Brain microvascular endothelial cell (primary cell): ENCODE results near the gene INPP5D.
A peak's percentile ranks its signal among the peaks of the same experiment; 100 is the strongest.

ENCODE experiments used
- DNase-seq: peaks from one replicate; pipeline ENCODE4 v3.0.0-alpha.2; 2020
- H3K27ac ChIP-seq: fragments of 250-450 bp; sonication (Bioruptor Pico); 2 replicates; pipeline ENCODE4 v1.5.1; 2020; ENCODE audit warnings: mild to moderate bottlenecking, moderate library complexity
- H3K27me3 ChIP-seq: fragments of 250-450 bp; sonication (Bioruptor Pico); replicated peaks from 2 replicates; pipeline ENCODE4 v1.5.1; 2020; ENCODE audit warnings: mild to moderate bottlenecking
- H3K36me3 ChIP-seq: fragments of 250-450 bp; sonication (Bioruptor Pico); replicated peaks from 2 replicates; pipeline ENCODE4 v1.5.1; 2020; ENCODE audit warnings: mild to moderate bottlenecking
- H3K4me3 ChIP-seq: 2 replicates; pipeline ENCODE4 v1.5.1; 2011; ENCODE audit warnings: low read depth, mild to moderate bottlenecking, control low read depth, low read length, moderate library complexity
- in situ Hi-C: cut with HindIII; loops from 2 replicates; pipeline ENCODE4 v1.10.0; 2017; ENCODE audit warnings: low sequenced_read_pairs, low pct_ligation_motif_present
- TF ChIP-seq, protein P1 (sequence below): IDR thresholded peaks from 2 replicates; pipeline ENCODE4 v1.5.1; 2011; ENCODE audit warnings: low read depth, mild to moderate bottlenecking, moderate library complexity, low read length, control low read depth, inconsistent platforms; ENCODE audit errors: missing control alignments

The INPP5D gene

DNA sequence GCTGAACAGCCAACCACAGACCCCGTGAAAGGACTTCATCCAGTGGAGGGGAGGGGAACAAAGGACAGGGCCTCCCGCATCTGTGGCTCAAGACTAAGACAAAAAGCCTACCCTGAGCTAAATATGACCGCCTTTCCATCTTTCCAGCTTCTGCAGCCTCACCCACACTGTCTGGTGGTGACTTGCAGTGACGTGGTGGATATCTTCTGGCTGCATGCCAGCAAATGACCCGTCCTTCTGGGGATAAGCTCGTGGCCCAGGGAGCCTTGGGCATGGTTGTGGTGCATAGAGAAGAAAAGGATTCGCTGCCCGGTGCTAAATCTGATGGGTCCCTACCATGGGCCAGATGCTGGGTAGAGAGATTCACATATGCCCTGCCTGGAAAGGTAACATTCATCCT is 38.4 kb upstream of the INPP5D start:
- no peaks in the 10 kb centered on the region for H3K36me3 ChIP-seq
- no peak overlapping the region for H3K27ac ChIP-seq
- in situ Hi-C loops = no loop called here
- TF ChIP-seq, protein P1, sequence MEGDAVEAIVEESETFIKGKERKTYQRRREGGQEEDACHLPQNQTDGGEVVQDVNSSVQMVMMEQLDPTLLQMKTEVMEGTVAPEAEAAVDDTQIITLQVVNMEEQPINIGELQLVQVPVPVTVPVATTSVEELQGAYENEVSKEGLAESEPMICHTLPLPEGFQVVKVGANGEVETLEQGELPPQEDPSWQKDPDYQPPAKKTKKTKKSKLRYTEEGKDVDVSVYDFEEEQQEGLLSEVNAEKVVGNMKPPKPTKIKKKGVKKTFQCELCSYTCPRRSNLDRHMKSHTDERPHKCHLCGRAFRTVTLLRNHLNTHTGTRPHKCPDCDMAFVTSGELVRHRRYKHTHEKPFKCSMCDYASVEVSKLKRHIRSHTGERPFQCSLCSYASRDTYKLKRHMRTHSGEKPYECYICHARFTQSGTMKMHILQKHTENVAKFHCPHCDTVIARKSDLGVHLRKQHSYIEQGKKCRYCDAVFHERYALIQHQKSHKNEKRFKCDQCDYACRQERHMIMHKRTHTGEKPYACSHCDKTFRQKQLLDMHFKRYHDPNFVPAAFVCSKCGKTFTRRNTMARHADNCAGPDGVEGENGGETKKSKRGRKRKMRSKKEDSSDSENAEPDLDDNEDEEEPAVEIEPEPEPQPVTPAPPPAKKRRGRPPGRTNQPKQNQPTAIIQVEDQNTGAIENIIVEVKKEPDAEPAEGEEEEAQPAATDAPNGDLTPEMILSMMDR = no peak
- peak; percentile 16 for DNase-seq
- H3K27me3 ChIP-seq = no peaks in the 10 kb centered on the region
- H3K4me3 ChIP-seq = no peak overlapping the region

DNA sequence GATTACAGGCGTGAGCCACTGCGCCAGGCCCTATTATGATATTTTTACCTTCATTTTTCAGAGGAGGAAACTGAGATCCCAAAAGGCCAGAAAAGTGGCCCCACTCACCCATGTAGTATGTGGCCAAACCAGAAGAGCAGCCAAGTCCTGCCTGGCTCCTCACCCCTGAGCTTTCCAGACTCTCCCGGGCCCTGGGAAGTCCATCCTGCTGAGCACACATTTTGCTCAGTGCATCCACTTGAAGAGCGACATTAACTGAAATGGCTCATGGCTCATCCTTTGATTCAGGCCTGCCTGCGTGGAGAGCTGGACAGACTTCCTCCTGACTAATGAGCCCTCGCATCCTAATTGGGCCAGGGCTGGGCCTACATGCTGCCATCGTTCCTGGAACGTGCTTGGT is 37.6 kb upstream of the INPP5D start:
- in situ Hi-C loops = no loop called here
- Histone ChIP-seq H3K27ac (no peak overlapping the region), H3K4me3 (no peak overlapping the region), H3K27me3 (no peaks in the 10 kb centered on the region), H3K36me3 (no peaks in the 10 kb centered on the region)
- TF ChIP-seq, protein P1 = no peak
- no peak for DNase-seq

DNA sequence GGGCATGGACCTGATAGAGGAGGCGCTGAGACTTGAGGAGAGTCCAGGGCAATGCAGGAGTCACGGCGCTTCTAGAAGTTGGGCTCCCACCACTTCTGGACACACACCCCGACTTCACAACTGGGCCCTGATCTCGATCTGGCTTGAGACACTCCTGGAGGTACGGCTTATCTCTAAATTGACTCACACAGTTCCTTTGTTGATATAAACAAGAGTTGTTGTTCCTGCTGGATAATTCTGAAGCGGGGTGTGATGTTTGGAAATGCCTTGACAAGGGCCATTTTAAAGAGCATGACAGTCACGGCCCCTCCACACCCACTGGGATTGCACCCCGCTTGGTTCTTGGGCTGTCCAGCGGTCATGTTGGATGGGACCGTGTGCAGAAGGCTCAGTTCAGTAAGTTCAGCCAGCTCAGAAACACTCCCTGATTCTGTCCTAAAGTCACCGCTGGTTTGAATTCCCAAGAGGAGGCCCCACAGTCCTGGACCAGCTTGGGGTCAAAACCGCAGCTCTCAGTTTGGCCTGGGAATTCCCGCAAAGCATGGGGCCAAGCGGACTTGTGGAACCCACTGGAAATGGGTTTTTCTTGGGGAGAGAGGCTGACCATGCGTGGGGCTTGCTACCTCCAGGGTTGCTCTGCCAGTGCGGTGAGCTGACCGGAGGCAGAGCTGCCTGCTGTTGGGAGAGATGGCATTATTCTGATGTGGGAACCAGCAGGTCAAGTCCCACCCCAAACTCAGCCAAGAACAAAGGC is 37.0 kb upstream of the INPP5D start:
- in situ Hi-C loops = no loop called here
- no peak overlapping the region for H3K27ac ChIP-seq
- TF ChIP-seq, protein P1 = no peak
- no peak overlapping the region for H3K4me3 ChIP-seq
- no peaks in the 10 kb centered on the region for H3K27me3 ChIP-seq
- H3K36me3 ChIP-seq = no peaks in the 10 kb centered on the region
- no peak for DNase-seq

DNA sequence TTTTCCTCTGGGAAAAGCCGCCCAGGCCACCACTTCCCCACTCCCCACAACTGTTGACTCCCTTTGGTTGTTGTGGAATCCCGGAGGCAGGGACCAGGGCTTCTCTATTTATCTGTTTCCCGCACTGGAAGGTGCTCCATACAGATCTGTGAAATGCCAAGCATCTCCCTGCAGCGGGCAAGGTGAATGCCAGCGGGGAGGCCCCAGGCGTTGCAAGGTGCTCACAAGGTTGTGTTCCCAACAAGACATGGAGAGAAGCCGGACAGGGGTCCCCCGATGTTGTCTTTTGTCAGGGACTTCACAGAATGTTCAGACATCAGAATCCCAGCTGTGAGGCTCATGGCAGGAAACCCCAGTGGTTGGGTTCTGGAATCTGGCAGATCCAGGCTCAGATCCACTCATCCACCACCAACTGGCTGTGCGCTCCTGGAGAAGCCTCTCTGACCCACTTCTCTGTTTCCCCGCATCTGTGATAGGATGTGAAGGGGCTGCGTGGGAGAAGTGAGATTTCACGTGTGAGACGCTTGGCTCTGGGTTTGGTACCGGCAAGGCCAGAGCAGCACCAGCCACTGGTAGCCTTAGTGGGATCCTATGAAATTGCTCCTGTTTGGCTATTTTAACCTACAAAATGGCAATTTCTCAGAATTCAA is 36.3 kb upstream of the INPP5D start:
- no peak overlapping the region for H3K27ac ChIP-seq
- no peaks in the 10 kb centered on the region for H3K36me3 ChIP-seq
- DNase-seq = no peak
- in situ Hi-C loops = no loop called here
- H3K27me3 ChIP-seq = no peaks in the 10 kb centered on the region
- TF ChIP-seq, protein P1 = no peak
- H3K4me3 ChIP-seq = no peak overlapping the region

DNA sequence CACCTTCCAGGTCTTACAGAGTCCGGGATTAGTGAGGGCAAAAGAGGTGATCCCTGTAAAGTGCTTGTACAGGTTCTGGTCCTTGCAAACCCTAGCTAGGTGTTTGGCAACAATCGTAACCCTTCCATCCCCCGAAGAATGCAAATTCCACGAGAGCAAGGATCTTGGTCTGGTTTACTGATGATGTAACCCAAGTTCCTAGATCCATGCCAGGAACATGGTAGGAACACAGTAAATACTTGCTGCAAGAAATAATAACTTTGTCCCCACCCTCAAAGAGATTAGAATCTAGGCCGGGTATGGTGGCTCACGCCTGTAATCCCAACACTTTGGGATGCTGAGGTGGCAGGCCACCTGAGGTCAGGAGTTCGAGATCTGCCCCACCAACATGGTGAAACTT is 34.4 kb upstream of the INPP5D start:
- no peak overlapping the region for H3K4me3 ChIP-seq
- DNase-seq = no peak
- H3K27me3 ChIP-seq = no peaks in the 10 kb centered on the region
- no peaks in the 10 kb centered on the region for H3K36me3 ChIP-seq
- in situ Hi-C loops = no loop called here
- no peak overlapping the region for H3K27ac ChIP-seq
- TF ChIP-seq, protein P1 = no peak
